ENCODE measurements around the gene GUCY1A1. TPM values are rescaled to one million over a fixed set of nuclear protein-coding genes. Genes with fewer than 3 reads are reported as not detected.

Gene GUCY1A1
- total RNA-seq, 1 experiment from 2014 or later, result not detected

DNA sequence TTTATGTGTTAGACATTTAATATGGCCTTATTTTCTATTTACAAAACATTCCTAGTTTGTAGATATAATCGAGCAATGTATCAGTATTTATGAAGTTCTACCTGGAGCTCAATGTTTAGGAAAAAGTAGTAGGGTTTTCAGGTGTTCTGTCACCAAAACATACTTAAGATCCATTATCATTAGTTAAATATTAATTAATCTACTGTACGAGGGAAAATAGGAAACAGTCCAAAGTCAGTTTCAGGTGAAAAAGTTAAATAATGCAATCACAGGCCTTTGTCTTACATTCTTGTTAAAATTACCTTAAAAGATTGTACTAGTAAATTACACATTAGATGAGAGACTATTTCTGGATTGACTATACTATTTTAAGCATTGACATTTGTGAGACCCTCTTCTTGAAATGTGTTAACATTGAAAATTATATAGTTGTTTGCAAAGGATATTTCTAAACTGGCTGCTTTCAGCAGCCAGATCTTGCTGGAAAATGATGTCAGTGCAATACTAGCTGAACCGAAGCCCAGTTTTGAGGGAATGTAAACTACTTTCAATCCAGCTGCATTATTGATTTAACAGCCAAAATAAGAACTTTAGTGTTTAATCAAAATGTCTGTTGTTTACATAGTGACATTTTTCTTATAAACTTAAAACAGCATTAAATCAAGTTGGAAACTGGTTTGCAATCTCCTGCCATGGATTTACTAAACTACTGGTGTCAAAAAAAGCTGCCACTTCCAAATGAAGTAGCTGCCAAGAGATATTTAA lies 111.5 kb downstream of the GUCY1A1 start:
- DNase-seq (ENCODE audit: low read depth), result no peak

GRCh38 chr4:155780775-155781174 lies 114.1 kb downstream of the GUCY1A1 start:
- no peak for DNase-seq (ENCODE audit: low read depth)

GRCh38 chr4:155781249-155781831 lies 114.7 kb downstream of the GUCY1A1 start:
- no peak for DNase-seq (ENCODE audit: low read depth)

Other genes with a start within 250 kb of the GUCY1A1 start
- 2.3 and 3.4 TPM in 2 replicates for gene GUCY1B1, start 92.2 kb downstream of the GUCY1A1 start, total RNA-seq (2014; rRNA removed)
- gene ASIC5, start 199.4 kb downstream of the GUCY1A1 start, total RNA-seq (2014; rRNA removed), result not detected in 2 replicates
- 0.80 and 1.4 TPM in 2 replicates for gene TDO2, start 236.8 kb downstream of the GUCY1A1 start, total RNA-seq (2014; rRNA removed)

Measured in LHCN-M2 (cell line).